Retinal pigment epithelial cell (primary cell): ENCODE data around the gene LMBR1.

Source experiments
- DNase-seq: peaks from one replicate; pipeline ENCODE4 v3.0.0-alpha.2; 2010; ENCODE audit warnings: low read depth
- H3K4me3 ChIP-seq: 2 replicates; pipeline ENCODE4 v1.5.1; 2011; ENCODE audit warnings: mild to moderate bottlenecking, low read length, control low read depth, moderate library complexity
- CTCF ChIP-seq: conservative IDR thresholded peaks from 2 replicates; pipeline ENCODE4 v1.5.1; 2011; ENCODE audit warnings: low read depth, low read length, control low read depth, inconsistent platforms

LMBR1 gene

GRCh38 chr7:156842317-156842716 is 50.7 kb downstream of the LMBR1 start:
- no peak for DNase-seq
- no peak for TF ChIP-seq CTCF
- no peak overlapping the region for H3K4me3 ChIP-seq

- H3K4me3 ChIP-seq: no peak overlapping the region
- TF ChIP-seq CTCF: no peak
- DNase-seq: no peak
Measured at GRCh38 chr7:156841497-156841896, 51.5 kb downstream of the LMBR1 start.

GRCh38 chr7:156840134-156840533 is 52.8 kb downstream of the LMBR1 start:
- no peak for TF ChIP-seq CTCF
- no peak overlapping the region for H3K4me3 ChIP-seq
- DNase-seq: no peak

GRCh38 chr7:156836443-156836842 is 56.5 kb downstream of the LMBR1 start:
- H3K4me3 ChIP-seq: no peak overlapping the region
- no peak for TF ChIP-seq CTCF
- no peak for DNase-seq

- no peak for DNase-seq
- H3K4me3 ChIP-seq: no peak overlapping the region
- TF ChIP-seq CTCF: no peak
Measured at GRCh38 chr7:156834462-156834861, 58.5 kb downstream of the LMBR1 start.

GRCh38 chr7:156833312-156833711 is 59.7 kb downstream of the LMBR1 start:
- no peak for DNase-seq
- H3K4me3 ChIP-seq: no peak overlapping the region
- TF ChIP-seq CTCF: no peak

GRCh38 chr7:156832195-156832877 is 60.6 kb downstream of the LMBR1 start:
- no peak for DNase-seq
- no peak for TF ChIP-seq CTCF
- H3K4me3 ChIP-seq: no peak overlapping the region
